Measurements from ENCODE around the gene MKRN2. TPM values are rescaled to one million over a fixed set of nuclear protein-coding genes. Genes with fewer than 3 reads are reported as not detected.

MKRN2 gene
- total RNA-seq, 1 experiment from 2014 or later, result 18.2 TPM

GRCh38 chr3:12578742-12579141 is 21.9 kb downstream of the MKRN2 start (continued):
- TF ChIP-seq E2F1 (CRISPR knock-in tag; IDR thresholded peaks at IDR 0.05) (no peak), CREB1 (CRISPR knock-in tag; IDR thresholded peaks at IDR 0.05) (no peak), JUN (CRISPR knock-in tag; IDR thresholded peaks at IDR 0.05) (no peak)

- no peak for DNase-seq (ENCODE audit: low spot score)
- ChIA-PET POLR2A (no interaction called here), CTCF (interaction anchor here (1.3 kb wide), 1 partner anchor 444 kb away, joined by 4 read pairs; no protein-coding TSS in a partner anchor)
- Mint-ChIP-seq H3K4me1 (no peaks in the 10 kb centered on the region), H3K36me3 (peaks cover 73% of the 10 kb centered on the region), H3K27ac (0 out of 2 replicates have a peak overlapping the region, but pooled peaks have one; percentile 42), H3K27me3 (ENCODE audit: low read depth) (no peaks in the 10 kb centered on the region), H3K4me3 (no peak overlapping the region), H3K9me3 (no peaks in the 10 kb centered on the region)
- no peak for ATAC-seq
- no peak for TF ChIP-seq FOXP4 (CRISPR knock-in tag; IDR thresholded peaks at IDR 0.05)
- TF ChIP-seq FOXJ3 (CRISPR knock-in tag; IDR thresholded peaks at IDR 0.05; ENCODE audit: borderline replicate concordance), result no peak
- TF ChIP-seq ESRRA (CRISPR knock-in tag; IDR thresholded peaks at IDR 0.05; ENCODE audit: borderline replicate concordance), result no peak
- no peak for TF ChIP-seq ZNF317 (CRISPR knock-in tag; IDR thresholded peaks at IDR 0.05; ENCODE audit: borderline replicate concordance, low read depth)
- TF ChIP-seq ETV6 (CRISPR knock-in tag; IDR thresholded peaks at IDR 0.05), result no peak
- TF ChIP-seq ELF4 (CRISPR knock-in tag; IDR thresholded peaks at IDR 0.05; ENCODE audit: low read depth), result no peak
- TF ChIP-seq USF1 (CRISPR knock-in tag; IDR thresholded peaks at IDR 0.05), result no peak
- no peak for TF ChIP-seq CBFB (CRISPR knock-in tag; IDR thresholded peaks at IDR 0.05; ENCODE audit: low read depth)
- TF ChIP-seq ATF2 (CRISPR knock-in tag; IDR thresholded peaks at IDR 0.05; ENCODE audit: borderline replicate concordance, low read depth), result no peak
- no peak for TF ChIP-seq ZMAT4 (CRISPR knock-in tag; IDR thresholded peaks at IDR 0.05)
- no peak for TF ChIP-seq TP53 (CRISPR knock-in tag; IDR thresholded peaks at IDR 0.05)
- no peak for TF ChIP-seq NR2C2 (CRISPR knock-in tag; IDR thresholded peaks at IDR 0.05)
- no peak for TF ChIP-seq EMX1 (CRISPR knock-in tag; IDR thresholded peaks at IDR 0.05)
- no peak for TF ChIP-seq CTCF (IDR thresholded peaks at IDR 0.05)
- no peak for TF ChIP-seq USF2 (CRISPR knock-in tag; IDR thresholded peaks at IDR 0.05)
- no peak for TF ChIP-seq ZNF281 (CRISPR knock-in tag; IDR thresholded peaks at IDR 0.05)
- TF ChIP-seq AFF4 (CRISPR knock-in tag; IDR thresholded peaks at IDR 0.05; ENCODE audit: borderline replicate concordance), result no peak
- no peak for TF ChIP-seq NR3C1 (CRISPR knock-in tag; conservative IDR thresholded peaks at IDR 0.05; ENCODE audit: low read depth)
These were observed 22.6 kb downstream of the MKRN2 start for GRCh38 chr3:12579456-12579855.

Measured in WTC11 (cell line).